CD8-positive, alpha-beta memory T cell (primary cell): Measurements from ENCODE around the gene PRICKLE1. TPM values are rescaled to one million over a fixed set of nuclear protein-coding genes. Genes with fewer than 3 reads are reported as not detected.

Experiments
- CTCF ChIA-PET: fragments of 350-600 bp; sonication (Branson Sonifier 250); formaldehyde crosslinking; loops from one replicate; lab custom pipeline; 2021; ENCODE audit warnings: antibody characterized with exemption; lab: Charles Lee
- POLR2A ChIA-PET: fragments of 350-600 bp; sonication (Branson Sonifier 250); formaldehyde crosslinking; loops from one replicate; lab custom pipeline; 2021; ENCODE audit warnings: antibody characterized with exemption; lab: Charles Lee
- DNase-seq, 5 donors: peaks; one replicate each; pipeline versions ENCODE4 v3.0.0 to v3.0.0-alpha.2; 2020 to 2022; ENCODE audit warnings: mixed read lengths in 1 of 5
- H3K27ac ChIP-seq: one replicate; pipeline ENCODE4 v1.7.0; 2013; ENCODE audit warnings: low read depth, mild to moderate bottlenecking, low read length, moderate library complexity
- H3K27me3 ChIP-seq: 2 replicates; pipeline ENCODE4 v1.7.0; 2013; ENCODE audit warnings: low read length, mild to moderate bottlenecking; ENCODE audit not compliant: insufficient read depth, poor library complexity, severe bottlenecking
- H3K36me3 ChIP-seq: 2 replicates; pipeline ENCODE4 v1.7.0; 2013; ENCODE audit warnings: mild to moderate bottlenecking, low read length, moderate library complexity; ENCODE audit not compliant: insufficient read depth
- H3K4me1 ChIP-seq: 2 replicates; pipeline ENCODE4 v1.7.0; 2013; ENCODE audit warnings: mild to moderate bottlenecking, low read length, moderate library complexity; ENCODE audit not compliant: insufficient read depth
- H3K4me3 ChIP-seq: 2 replicates; pipeline ENCODE4 v1.7.0; 2013; ENCODE audit warnings: mild to moderate bottlenecking, low read length
- H3K9me3 ChIP-seq: 2 replicates; pipeline ENCODE4 v1.7.0; 2013; ENCODE audit warnings: mild to moderate bottlenecking, low read length
- H3K27ac Mint-ChIP-seq, 8 donors: one replicate each; pipeline ENCODE4 v1.8.0; 2020 to 2021; ENCODE audit warnings: mixed read lengths in 8 of 8, mild to moderate bottlenecking in 6 of 8, inconsistent platforms in 3 of 8, moderate library complexity in 3 of 8
- H3K27me3 Mint-ChIP-seq, 2 donors: one replicate each; pipeline ENCODE4 v1.8.0; 2020 to 2021; ENCODE audit warnings: mixed read lengths in 2 of 2, mild to moderate bottlenecking in 1 of 2, moderate library complexity in 1 of 2
- H3K36me3 Mint-ChIP-seq, 3 donors: one replicate each; pipeline ENCODE4 v1.8.0; 2020 to 2021; ENCODE audit warnings: mixed read lengths in 3 of 3, inconsistent platforms in 1 of 3, mild to moderate bottlenecking in 1 of 3
- H3K4me1 Mint-ChIP-seq, 3 donors: one replicate each; pipeline ENCODE4 v1.8.0; 2020 to 2021; ENCODE audit warnings: mixed read lengths in 3 of 3, inconsistent platforms in 1 of 3, mild to moderate bottlenecking in 1 of 3
- H3K4me3 Mint-ChIP-seq, 7 donors: one replicate each; pipeline ENCODE4 v1.8.0; 2020 to 2021; ENCODE audit warnings: mixed read lengths in 7 of 7, mild to moderate bottlenecking in 6 of 7, moderate library complexity in 4 of 7, inconsistent platforms in 2 of 7
- H3K9me3 Mint-ChIP-seq, 5 donors: one replicate each; pipeline ENCODE4 v1.8.0; 2020 to 2022; ENCODE audit warnings: mixed read lengths in 5 of 5, mild to moderate bottlenecking in 3 of 5, moderate library complexity in 2 of 5, inconsistent platforms in 1 of 5
- polyA plus RNA-seq: library from polyadenylated mRNA; unstranded; fragments of 300-500 nt; fragmentation: Illumina TruSeq; gene quantifications from one replicate; pipeline ENCODE4 v1.2.3, GENCODE V29; 2021
- total RNA-seq, 2 experiments: library from RNA; stranded (reverse); gene quantifications; one replicate each; pipeline ENCODE4 v1.2.3, GENCODE V29; 2021

PRICKLE1 gene
- total and polyA plus RNA-seq, 3 experiments from 2014 or later: 0.53 TPM; not detected in 2

GRCh38 chr12:42625611-42626010 lies 36.1 kb upstream of the PRICKLE1 start:
- Mint-ChIP-seq H3K27ac (no peak overlapping the region), H3K4me3 (no peak overlapping the region), H3K4me1 (no peaks in the 10 kb centered on the region), H3K36me3 (no peaks in the 10 kb centered on the region), H3K27me3 (no peaks in the 10 kb centered on the region), H3K9me3 (peaks cover 0 to 6% (median 2%) of the 10 kb centered on the region in 5 donors)
- Histone ChIP-seq H3K36me3 (no peaks in the 10 kb centered on the region), H3K4me1 (no peaks in the 10 kb centered on the region), H3K9me3 (no peaks in the 10 kb centered on the region), H3K4me3 (no peak overlapping the region), H3K27ac (no peak overlapping the region), H3K27me3 (no peaks in the 10 kb centered on the region)
- POLR2A ChIA-PET: no interaction called here
- DNase-seq: no peak
- CTCF ChIA-PET: no interaction called here

GRCh38 chr12:42617622-42618021 lies 28.1 kb upstream of the PRICKLE1 start:
- POLR2A ChIA-PET: no interaction called here
- Histone ChIP-seq H3K4me1 (no peaks in the 10 kb centered on the region), H3K27me3 (no peaks in the 10 kb centered on the region), H3K9me3 (no peaks in the 10 kb centered on the region), H3K36me3 (no peaks in the 10 kb centered on the region), H3K27ac (no peak overlapping the region), H3K4me3 (no peak overlapping the region)
- Mint-ChIP-seq H3K9me3 (peaks cover 13 to 36% (median 25%) of the 10 kb centered on the region in 5 donors), H3K27me3 (peaks cover 0 to 3% of the 10 kb centered on the region in 2 donors), H3K4me1 (no peaks in the 10 kb centered on the region), H3K36me3 (no peaks in the 10 kb centered on the region), H3K4me3 (no peak overlapping the region), H3K27ac (no peak overlapping the region)
- CTCF ChIA-PET: interaction anchor here (0.6 kb wide), 1 partner anchor 11 kb away, joined by 4 read pairs; no protein-coding TSS in a partner anchor
- DNase-seq: no peak

GRCh38 chr12:42615006-42615405 lies 25.5 kb upstream of the PRICKLE1 start:
- Histone ChIP-seq H3K9me3 (no peaks in the 10 kb centered on the region), H3K27ac (no peak overlapping the region)

GRCh38 chr12:42612231-42612613 lies 22.7 kb upstream of the PRICKLE1 start:
- ChIA-PET CTCF (no interaction called here), POLR2A (no interaction called here)
- Histone ChIP-seq H3K27me3 (no peaks in the 10 kb centered on the region), H3K4me3 (no peak overlapping the region), H3K36me3 (no peaks in the 10 kb centered on the region), H3K4me1 (no peaks in the 10 kb centered on the region), H3K27ac (no peak overlapping the region), H3K9me3 (no peaks in the 10 kb centered on the region)
- Mint-ChIP-seq H3K4me1 (no peaks in the 10 kb centered on the region), H3K27me3 (peaks cover 0 to 5% of the 10 kb centered on the region in 2 donors), H3K9me3 (peaks cover 0 to 18% (median 7%) of the 10 kb centered on the region in 5 donors), H3K27ac (no peak overlapping the region), H3K36me3 (no peaks in the 10 kb centered on the region), H3K4me3 (no peak overlapping the region)
- no peak for DNase-seq

More at GRCh38 chr12:42615006-42615405, 25.5 kb upstream of the PRICKLE1 start:
- H3K36me3 ChIP-seq: no peaks in the 10 kb centered on the region
- H3K4me1 Mint-ChIP-seq: no peaks in the 10 kb centered on the region
- H3K9me3 Mint-ChIP-seq: peaks cover 13 to 33% (median 23%) of the 10 kb centered on the region in 5 donors
- DNase-seq: no peak
- H3K27me3 Mint-ChIP-seq: peaks cover 0 to 5% of the 10 kb centered on the region in 2 donors
- no peaks in the 10 kb centered on the region for H3K27me3 ChIP-seq
- ChIA-PET CTCF (no interaction called here), POLR2A (no interaction called here)
- no peaks in the 10 kb centered on the region for H3K36me3 Mint-ChIP-seq
- H3K4me3 Mint-ChIP-seq: no peak overlapping the region
- no peak overlapping the region for H3K27ac Mint-ChIP-seq
- no peak overlapping the region for H3K4me3 ChIP-seq
- H3K4me1 ChIP-seq: no peaks in the 10 kb centered on the region

GRCh38 chr12:42611571-42612230 lies 22.2 kb upstream of the PRICKLE1 start:
- Histone ChIP-seq H3K27me3 (no peaks in the 10 kb centered on the region), H3K36me3 (no peaks in the 10 kb centered on the region), H3K9me3 (no peaks in the 10 kb centered on the region), H3K27ac (no peak overlapping the region), H3K4me3 (no peak overlapping the region), H3K4me1 (no peaks in the 10 kb centered on the region)
- no peak overlapping the region for H3K27ac Mint-ChIP-seq
- H3K36me3 Mint-ChIP-seq: no peaks in the 10 kb centered on the region
- no peaks in the 10 kb centered on the region for H3K4me1 Mint-ChIP-seq
- POLR2A ChIA-PET: no interaction called here
- no peak for DNase-seq
- CTCF ChIA-PET: no interaction called here
- peaks cover 0 to 18% (median 7%) of the 10 kb centered on the region in 5 donors for H3K9me3 Mint-ChIP-seq
- H3K4me3 Mint-ChIP-seq: no peak overlapping the region
- H3K27me3 Mint-ChIP-seq: peaks cover 0 to 5% of the 10 kb centered on the region in 2 donors

- no peak overlapping the region for H3K27ac Mint-ChIP-seq
- no peak overlapping the region for H3K4me3 ChIP-seq
- H3K9me3 Mint-ChIP-seq: peaks cover 0 to 9% (median 3%) of the 10 kb centered on the region in 5 donors
- H3K4me1 Mint-ChIP-seq: no peaks in the 10 kb centered on the region
- no peaks in the 10 kb centered on the region for H3K27me3 ChIP-seq
- no peak overlapping the region for H3K27ac ChIP-seq
- no peaks in the 10 kb centered on the region for H3K36me3 Mint-ChIP-seq
- H3K9me3 ChIP-seq: no peaks in the 10 kb centered on the region
- ChIA-PET POLR2A (no interaction called here), CTCF (no interaction called here)
- H3K36me3 ChIP-seq: no peaks in the 10 kb centered on the region
- H3K4me1 ChIP-seq: no peaks in the 10 kb centered on the region
- H3K4me3 Mint-ChIP-seq: no peak overlapping the region
- peaks cover 0 to 5% of the 10 kb centered on the region in 2 donors for H3K27me3 Mint-ChIP-seq
- no peak for DNase-seq
These were observed 20.1 kb upstream of the PRICKLE1 start for GRCh38 chr12:42609605-42610004.

- Histone ChIP-seq H3K27me3 (no peaks in the 10 kb centered on the region), H3K4me3 (no peak overlapping the region), H3K36me3 (no peaks in the 10 kb centered on the region), H3K9me3 (no peaks in the 10 kb centered on the region), H3K4me1 (no peaks in the 10 kb centered on the region), H3K27ac (no peak overlapping the region)
- Mint-ChIP-seq H3K36me3 (no peaks in the 10 kb centered on the region), H3K4me1 (no peaks in the 10 kb centered on the region), H3K4me3 (no peak overlapping the region), H3K9me3 (peaks cover 0 to under 1% (median 0%) of the 10 kb centered on the region in 5 donors), H3K27me3 (peaks cover 0 to 2% of the 10 kb centered on the region in 2 donors), H3K27ac (no peak overlapping the region)
- ChIA-PET CTCF (interaction anchor here (1.2 kb wide), 1 partner anchor 11 kb away, joined by 3 read pairs; no protein-coding TSS in a partner anchor), POLR2A (no interaction called here)
- no peak for DNase-seq
These were observed 18.8 kb upstream of the PRICKLE1 start for GRCh38 chr12:42608196-42608825.

GRCh38 chr12:42607584-42608058 lies 18.1 kb upstream of the PRICKLE1 start:
- no peak overlapping the region for H3K4me3 ChIP-seq
- no peak overlapping the region for H3K27ac ChIP-seq
- Mint-ChIP-seq H3K27me3 (peaks cover 0 to 2% of the 10 kb centered on the region in 2 donors), H3K4me1 (no peaks in the 10 kb centered on the region), H3K4me3 (no peak overlapping the region), H3K9me3 (no peaks in the 10 kb centered on the region), H3K36me3 (no peaks in the 10 kb centered on the region), H3K27ac (no peak overlapping the region)
- H3K4me1 ChIP-seq: no peaks in the 10 kb centered on the region
- ChIA-PET POLR2A (no interaction called here), CTCF (interaction anchor here (1.2 kb wide), 1 partner anchor 12 kb away, joined by 3 read pairs; no protein-coding TSS in a partner anchor)
- DNase-seq: no peak
- no peaks in the 10 kb centered on the region for H3K36me3 ChIP-seq
- no peaks in the 10 kb centered on the region for H3K9me3 ChIP-seq
- no peaks in the 10 kb centered on the region for H3K27me3 ChIP-seq
